Mucosa of stomach (tissue), 1 donor: ENCODE data around the gene SOX1.

Experiments
- H3K27me3 ChIP-seq: one replicate; pipeline ENCODE4 v1.7.0; 2013; ENCODE audit warnings: mild to moderate bottlenecking, low read length; ENCODE audit not compliant: control insufficient read depth, insufficient read depth
- H3K36me3 ChIP-seq: one replicate; pipeline ENCODE4 v1.7.0; 2013; ENCODE audit warnings: low read length; ENCODE audit not compliant: control insufficient read depth, insufficient read depth
- H3K4me1 ChIP-seq: one replicate; pipeline ENCODE4 v1.7.0; 2013; ENCODE audit warnings: mild to moderate bottlenecking, low read length; ENCODE audit not compliant: control insufficient read depth, insufficient read depth
- H3K4me3 ChIP-seq: one replicate; pipeline ENCODE4 v1.7.0; 2013; ENCODE audit warnings: low read length
- H3K9ac ChIP-seq: one replicate; pipeline ENCODE4 v1.7.0; 2013; ENCODE audit warnings: mild to moderate bottlenecking, low read length, moderate library complexity
- H3K9me3 ChIP-seq: one replicate; pipeline ENCODE4 v1.7.0; 2013; ENCODE audit warnings: mild to moderate bottlenecking, low read length, moderate library complexity; ENCODE audit not compliant: control insufficient read depth
- donor health status: Pancreatic carcinoma.

Gene SOX1

GRCh38 chr13:112067116-112067741, at the start of gene SOX1:
TSS of gene SOX1 (plus strand) at chr13:112067149. CDS start at chr13:112067659, 510 bp downstream.
- H3K27me3 ChIP-seq, result peaks cover 69% of the 10 kb centered on the region
- H3K9me3 ChIP-seq, result no peaks in the 10 kb centered on the region
- no peak within 1 kb of the TSS for H3K9ac ChIP-seq
- no peaks in the 10 kb centered on the region for H3K36me3 ChIP-seq
- no peak within 1 kb of the TSS for H3K4me3 ChIP-seq
- H3K4me1 ChIP-seq, result no peaks in the 10 kb centered on the region

GRCh38 chr13:112024577-112024976, 42.4 kb upstream of the SOX1 start:
- H3K4me3 ChIP-seq, result no peak overlapping the region

GRCh38 chr13:112027250-112027649, 39.7 kb upstream of the SOX1 start:
- Histone ChIP-seq H3K36me3 (no peaks in the 10 kb centered on the region), H3K27me3 (peaks cover 2% of the 10 kb centered on the region), H3K4me1 (no peaks in the 10 kb centered on the region), H3K4me3 (no peak overlapping the region), H3K9ac (no peak overlapping the region), H3K9me3 (no peaks in the 10 kb centered on the region)

More at GRCh38 chr13:112024577-112024976, 42.4 kb upstream of the SOX1 start:
- H3K27me3 ChIP-seq, result peaks cover 2% of the 10 kb centered on the region
- H3K4me1 ChIP-seq, result no peaks in the 10 kb centered on the region
- no peaks in the 10 kb centered on the region for H3K9me3 ChIP-seq
- no peak overlapping the region for H3K9ac ChIP-seq
- H3K36me3 ChIP-seq, result no peaks in the 10 kb centered on the region

GRCh38 chr13:112028481-112028880, 38.5 kb upstream of the SOX1 start:
- no peaks in the 10 kb centered on the region for H3K9me3 ChIP-seq
- H3K27me3 ChIP-seq, result peaks cover 2% of the 10 kb centered on the region
- H3K4me1 ChIP-seq, result no peaks in the 10 kb centered on the region
- H3K36me3 ChIP-seq, result no peaks in the 10 kb centered on the region
- H3K4me3 ChIP-seq, result no peak overlapping the region
- no peak overlapping the region for H3K9ac ChIP-seq

- Histone ChIP-seq H3K9ac (no peak overlapping the region), H3K36me3 (no peaks in the 10 kb centered on the region), H3K9me3 (no peaks in the 10 kb centered on the region), H3K4me1 (no peaks in the 10 kb centered on the region), H3K4me3 (no peak overlapping the region), H3K27me3 (peaks cover 2% of the 10 kb centered on the region)
Observed at GRCh38 chr13:112029143-112029542, 37.8 kb upstream of the SOX1 start.

GRCh38 chr13:112032186-112032993, 34.6 kb upstream of the SOX1 start:
- Histone ChIP-seq H3K9ac (no peak overlapping the region), H3K36me3 (no peaks in the 10 kb centered on the region), H3K4me1 (no peaks in the 10 kb centered on the region), H3K4me3 (no peak overlapping the region), H3K27me3 (peaks cover 2% of the 10 kb centered on the region), H3K9me3 (no peaks in the 10 kb centered on the region)

- Histone ChIP-seq H3K4me1 (no peaks in the 10 kb centered on the region), H3K27me3 (no peaks in the 10 kb centered on the region), H3K9me3 (no peaks in the 10 kb centered on the region), H3K4me3 (no peak overlapping the region), H3K36me3 (no peaks in the 10 kb centered on the region), H3K9ac (no peak overlapping the region)
Observed at GRCh38 chr13:112034231-112034630, 32.7 kb upstream of the SOX1 start.

- H3K9ac ChIP-seq, result no peak overlapping the region
- H3K4me1 ChIP-seq, result no peaks in the 10 kb centered on the region
- no peak overlapping the region for H3K4me3 ChIP-seq
- no peaks in the 10 kb centered on the region for H3K9me3 ChIP-seq
- H3K36me3 ChIP-seq, result no peaks in the 10 kb centered on the region
- no peaks in the 10 kb centered on the region for H3K27me3 ChIP-seq
Observed at GRCh38 chr13:112034846-112035245, 32.1 kb upstream of the SOX1 start.

GRCh38 chr13:112042496-112042895, 24.5 kb upstream of the SOX1 start:
- H3K36me3 ChIP-seq, result no peaks in the 10 kb centered on the region
- no peaks in the 10 kb centered on the region for H3K9me3 ChIP-seq
- H3K9ac ChIP-seq, result no peak overlapping the region
- H3K4me3 ChIP-seq, result no peak overlapping the region
- no peaks in the 10 kb centered on the region for H3K4me1 ChIP-seq
- no peaks in the 10 kb centered on the region for H3K27me3 ChIP-seq

GRCh38 chr13:112052213-112052612, 14.7 kb upstream of the SOX1 start:
- Histone ChIP-seq H3K9ac (no peak overlapping the region), H3K4me1 (no peaks in the 10 kb centered on the region), H3K27me3 (peaks cover 56% of the 10 kb centered on the region), H3K9me3 (no peaks in the 10 kb centered on the region), H3K36me3 (no peaks in the 10 kb centered on the region), H3K4me3 (no peak overlapping the region)

GRCh38 chr13:112053167-112053743, 13.7 kb upstream of the SOX1 start:
- H3K4me1 ChIP-seq, result no peaks in the 10 kb centered on the region
- no peaks in the 10 kb centered on the region for H3K36me3 ChIP-seq
- no peak overlapping the region for H3K9ac ChIP-seq
- H3K9me3 ChIP-seq, result no peaks in the 10 kb centered on the region
- no peak overlapping the region for H3K4me3 ChIP-seq
- peaks cover 67% of the 10 kb centered on the region for H3K27me3 ChIP-seq
